Measurements from ENCODE around the gene RHOH. TPM values are rescaled to one million over a fixed set of nuclear protein-coding genes. Genes with fewer than 3 reads are reported as not detected.

The RHOH gene
- total RNA-seq, 1 donor from 2014 or later: 0.38 TPM

- intact Hi-C loops (cut with DNase I): no loop called here
- DNase-seq (no peak), ATAC-seq (ENCODE audit: poor library complexity) (no peak)
Measured at GRCh38 chr4:40247350-40247749, 50.5 kb downstream of the RHOH start.

GRCh38 chr4:40251366-40251765 is 54.5 kb downstream of the RHOH start:
- ATAC-seq (ENCODE audit: poor library complexity) (no peak), DNase-seq (no peak)
- intact Hi-C loops (cut with DNase I): no loop called here

GRCh38 chr4:40253906-40254305 is 57.1 kb downstream of the RHOH start:
- intact Hi-C loops (cut with DNase I): no loop called here
- ATAC-seq (ENCODE audit: poor library complexity) (no peak), DNase-seq (no peak)

GRCh38 chr4:40254608-40255392 is 58.0 kb downstream of the RHOH start:
- no peak for DNase-seq
- ATAC-seq (ENCODE audit: poor library complexity): no peak

GRCh38 chr4:40255393-40256281 is 58.8 kb downstream of the RHOH start:
- intact Hi-C loops (cut with DNase I): no loop called here
- no peak for DNase-seq
- ATAC-seq (ENCODE audit: poor library complexity): no peak

More at GRCh38 chr4:40254608-40255392, 58.0 kb downstream of the RHOH start:
- intact Hi-C loops (cut with DNase I): no loop called here

GRCh38 chr4:40256329-40256728 is 59.5 kb downstream of the RHOH start:
- ATAC-seq (ENCODE audit: poor library complexity) (no peak), DNase-seq (no peak)
- intact Hi-C loops (cut with DNase I): no loop called here

GRCh38 chr4:40256817-40257216 is 60.0 kb downstream of the RHOH start:
- no peak for DNase-seq
- intact Hi-C loops (cut with DNase I): no loop called here
- ATAC-seq (ENCODE audit: poor library complexity): no peak

- ATAC-seq (ENCODE audit: poor library complexity): no peak
- intact Hi-C loops (cut with DNase I): no loop called here
Measured at GRCh38 chr4:40258627-40259026, 61.8 kb downstream of the RHOH start.

GRCh38 chr4:40261231-40262076 is 64.6 kb downstream of the RHOH start:
- ATAC-seq (ENCODE audit: poor library complexity): no peak

More at GRCh38 chr4:40258627-40259026, 61.8 kb downstream of the RHOH start:
- no peak for DNase-seq

GRCh38 chr4:40262077-40262528 is 65.3 kb downstream of the RHOH start:
- ATAC-seq (ENCODE audit: poor library complexity) (no peak), DNase-seq (no peak)
- intact Hi-C loops (cut with DNase I): no loop called here

More at GRCh38 chr4:40261231-40262076, 64.6 kb downstream of the RHOH start:
- intact Hi-C loops (cut with DNase I): no loop called here
- no peak for DNase-seq

GRCh38 chr4:40262861-40263260 is 66.0 kb downstream of the RHOH start:
- DNase-seq: no peak
- intact Hi-C loops (cut with DNase I): no loop called here
- no peak for ATAC-seq (ENCODE audit: poor library complexity)

GRCh38 chr4:40264497-40264896 is 67.7 kb downstream of the RHOH start:
- DNase-seq (no peak), ATAC-seq (ENCODE audit: poor library complexity) (peak; percentile 82)
- intact Hi-C loops (cut with DNase I): no loop called here

- ATAC-seq (ENCODE audit: poor library complexity) (peak; percentile 48), DNase-seq (peak; percentile 55)
- intact Hi-C loops (cut with DNase I): no loop called here
Measured at GRCh38 chr4:40264995-40265909, 68.4 kb downstream of the RHOH start.

GRCh38 chr4:40265910-40266274 is 69.1 kb downstream of the RHOH start:
- no peak for DNase-seq
- intact Hi-C loops (cut with DNase I): no loop called here
- no peak for ATAC-seq (ENCODE audit: poor library complexity)

- no peak for ATAC-seq (ENCODE audit: poor library complexity)
- DNase-seq: no peak
- intact Hi-C loops (cut with DNase I): no loop called here
Measured at GRCh38 chr4:40269133-40269532, 72.3 kb downstream of the RHOH start.

GRCh38 chr4:40270609-40271008 is 73.8 kb downstream of the RHOH start:
- intact Hi-C loops (cut with DNase I): no loop called here
- no peak for ATAC-seq (ENCODE audit: poor library complexity)
- DNase-seq: no peak

- no peak for DNase-seq
- ATAC-seq (ENCODE audit: poor library complexity): no peak
- intact Hi-C loops (cut with DNase I): no loop called here
Measured at GRCh38 chr4:40275065-40275730, 78.4 kb downstream of the RHOH start.
